Measurements from ENCODE around the gene SPTLC1. TPM values are rescaled to one million over a fixed set of nuclear protein-coding genes. Genes with fewer than 3 reads are reported as not detected.

Gene SPTLC1
- total and polyA plus RNA-seq, 2 of the 8 experiments (the other 6 are each of a cell fraction or from before 2014, with no cell fraction given) = 34.2 to 62.1 TPM

DNA sequence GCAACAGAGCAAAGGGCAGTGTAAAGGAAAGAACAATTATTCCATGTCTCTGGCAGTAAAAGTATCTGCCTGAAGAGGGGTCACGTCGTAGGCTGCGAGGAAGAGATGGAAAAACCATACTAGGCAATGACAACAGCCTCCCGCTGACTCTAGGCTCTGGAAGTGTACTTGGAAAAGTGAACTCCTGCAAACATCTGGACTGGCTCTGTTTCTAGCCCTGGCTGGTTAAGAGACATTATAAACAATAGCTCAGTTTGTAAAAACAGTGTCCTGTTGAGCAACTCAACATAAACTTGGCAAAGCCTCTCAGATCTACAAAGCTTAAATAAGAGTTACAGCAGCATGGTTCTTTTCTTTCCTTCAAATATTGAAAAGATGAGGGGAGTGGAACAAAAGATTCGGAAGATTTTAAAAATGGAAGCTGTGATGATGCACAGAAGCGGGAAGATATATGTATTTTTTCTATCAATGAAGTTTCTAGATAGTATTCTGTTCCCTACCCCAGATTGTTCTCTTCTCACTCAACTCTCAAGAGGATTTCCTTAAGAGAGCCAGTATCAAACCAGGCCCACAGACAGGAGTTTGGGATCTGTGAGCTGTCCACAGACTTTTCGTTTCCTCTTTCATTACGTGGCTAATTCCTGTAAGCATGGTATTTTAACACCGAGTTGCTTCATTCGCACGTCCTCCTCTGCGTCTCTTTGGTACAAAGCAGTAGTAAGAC, 79.4 kb downstream of the SPTLC1 start (continued):
- no peak for TF ChIP-seq CHD1 (IDR thresholded peaks at IDR 0.05; ENCODE audit: low read depth, low read length)
- TF ChIP-seq, protein P1, sequence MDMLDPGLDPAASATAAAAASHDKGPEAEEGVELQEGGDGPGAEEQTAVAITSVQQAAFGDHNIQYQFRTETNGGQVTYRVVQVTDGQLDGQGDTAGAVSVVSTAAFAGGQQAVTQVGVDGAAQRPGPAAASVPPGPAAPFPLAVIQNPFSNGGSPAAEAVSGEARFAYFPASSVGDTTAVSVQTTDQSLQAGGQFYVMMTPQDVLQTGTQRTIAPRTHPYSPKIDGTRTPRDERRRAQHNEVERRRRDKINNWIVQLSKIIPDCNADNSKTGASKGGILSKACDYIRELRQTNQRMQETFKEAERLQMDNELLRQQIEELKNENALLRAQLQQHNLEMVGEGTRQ (IDR thresholded peaks at IDR 0.05; ENCODE audit: low read length) = no peak
- TF ChIP-seq EP300 (IDR thresholded peaks at IDR 0.05; ENCODE audit: borderline replicate concordance in 1 of 2, low read depth in 2 of 2, low read length in 2 of 2) = no peak
